Uterus (tissue), 4 donors: ENCODE measurements around the gene PRKACA. TPM values are rescaled to one million over a fixed set of nuclear protein-coding genes. Genes with fewer than 3 reads are reported as not detected.
A peak's percentile ranks its signal among the peaks of the same experiment; 100 is the strongest.

Source experiments
- DNase-seq, 2 donors: peaks; one replicate each; pipeline ENCODE4 v3.0.0-alpha.2; 2019 to 2020
- H3K27ac ChIP-seq, 2 donors: fragments of 200-600 bp; sonication (generic); 1 replicate in 1 of 2; 2 replicates in 1 of 2; pipeline ENCODE4 v1.5.1; 2016 to 2018
- H3K27me3 ChIP-seq, 2 donors: fragments of 200-600 bp; sonication (generic); one replicate each; pipeline ENCODE4 v1.5.1; 2018 to 2019; ENCODE audit warnings: control low read depth in 1 of 2
- H3K36me3 ChIP-seq, 2 donors: fragments of 200-600 bp; sonication (generic); one replicate each; pipeline ENCODE4 v1.5.1; 2019; ENCODE audit warnings: control low read depth in 1 of 2
- H3K4me1 ChIP-seq, 2 donors: fragments of 200-600 bp; sonication (generic); one replicate each; pipeline ENCODE4 v1.5.1; 2018 to 2019; ENCODE audit warnings: control low read depth in 1 of 2
- H3K4me3 ChIP-seq, 2 donors: fragments of 200-600 bp; sonication (generic); 1 replicate in 1 of 2; 2 replicates in 1 of 2; pipeline ENCODE4 v1.5.1; 2018 to 2019; ENCODE audit warnings: mild to moderate bottlenecking in 1 of 2
- H3K9me3 ChIP-seq, 2 donors: fragments of 200-600 bp; sonication (generic); one replicate each; pipeline ENCODE4 v1.5.1; 2019; ENCODE audit warnings: control low read depth in 1 of 2
- POLR2A ChIP-seq, 2 donors: fragments of 450-650 bp; IDR thresholded peaks; one replicate each; pipeline ENCODE4 v1.6.1; 2016; ENCODE audit warnings: antibody characterized with exemption in 2 of 2, mild to moderate bottlenecking in 1 of 2, moderate library complexity in 1 of 2
- intact Hi-C: fragments of 100-400 bp; cut with DNase I; formaldehyde crosslinking; loops from one replicate; pipeline ENCODE4 v1.15.1; 2023; ENCODE audit warnings: low total_unique reads
- total RNA-seq, 4 donors: library from RNA; depleted of rRNA in 3 of 4; stranded (reverse); fragments of >200 nt in 3 of 4; gene quantifications; one replicate each; pipeline versions ENCODE4 v1.1.0 to v1.2.4, GENCODE V29; 2014 to 2023
- TF ChIP-seq, protein P1 (sequence below), 4 experiments: fragments of 200-600 bp in 2 of 4; fragments of 450-650 bp in 2 of 4; sonication (generic) in 2 of 4; IDR thresholded peaks; one replicate each; pipeline ENCODE4 v1.5.1; 2016 to 2019; ENCODE audit warnings: antibody characterized with exemption in 4 of 4, mild to moderate bottlenecking in 2 of 4, moderate library complexity in 1 of 4
- donor health status: DM: yes; HTN: yes; CAD: no.

Gene PRKACA
- total RNA-seq, 4 donors from 2014 or later = 4.9 to 135 (median 74.2) TPM

DNA sequence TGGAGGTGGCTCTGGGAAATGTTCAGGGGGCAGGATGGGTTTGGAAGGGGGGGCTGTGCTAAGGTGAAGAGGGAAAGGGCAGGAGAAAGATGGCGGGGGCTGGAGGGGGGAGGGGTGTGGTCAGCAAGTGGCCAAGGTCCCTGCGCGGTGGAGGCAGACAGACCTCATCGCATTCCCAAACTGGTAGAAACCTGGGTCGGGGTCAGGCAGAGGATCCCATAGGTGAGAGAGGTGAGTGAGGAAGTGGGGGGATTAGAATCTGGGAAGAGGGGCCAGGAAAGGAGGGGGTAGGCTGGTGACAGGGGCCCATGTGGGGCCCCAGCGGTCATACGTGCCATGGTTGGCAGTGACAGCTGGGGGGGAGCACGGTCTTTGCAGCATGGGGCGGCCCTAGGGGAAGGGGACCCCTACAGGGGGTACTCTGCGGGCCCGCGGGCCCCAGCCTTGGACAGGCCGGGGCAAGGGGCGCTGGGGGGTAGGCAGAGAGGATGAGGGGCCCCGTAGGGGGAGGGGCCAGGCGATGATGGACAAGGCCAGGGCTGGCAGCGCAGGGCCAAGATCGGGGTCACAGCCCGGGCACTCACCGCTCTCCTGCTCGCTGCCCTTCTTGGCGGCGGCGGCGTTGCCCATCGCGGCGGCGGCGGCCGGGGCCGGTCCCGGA, 514 bp downstream of the PRKACA start:
- Histone ChIP-seq H3K27me3 (no peaks in the 10 kb centered on the region), H3K27ac (peak overlapping the region; percentile 83 to 90), H3K36me3 (no peaks in the 10 kb centered on the region), H3K4me3 (peak overlapping the region; percentile 98), H3K4me1 (peaks cover 11 to 34% of the 10 kb centered on the region in 2 donors), H3K9me3 (no peaks in the 10 kb centered on the region)
- intact Hi-C loops = no loop called here
- TF ChIP-seq, protein P1, sequence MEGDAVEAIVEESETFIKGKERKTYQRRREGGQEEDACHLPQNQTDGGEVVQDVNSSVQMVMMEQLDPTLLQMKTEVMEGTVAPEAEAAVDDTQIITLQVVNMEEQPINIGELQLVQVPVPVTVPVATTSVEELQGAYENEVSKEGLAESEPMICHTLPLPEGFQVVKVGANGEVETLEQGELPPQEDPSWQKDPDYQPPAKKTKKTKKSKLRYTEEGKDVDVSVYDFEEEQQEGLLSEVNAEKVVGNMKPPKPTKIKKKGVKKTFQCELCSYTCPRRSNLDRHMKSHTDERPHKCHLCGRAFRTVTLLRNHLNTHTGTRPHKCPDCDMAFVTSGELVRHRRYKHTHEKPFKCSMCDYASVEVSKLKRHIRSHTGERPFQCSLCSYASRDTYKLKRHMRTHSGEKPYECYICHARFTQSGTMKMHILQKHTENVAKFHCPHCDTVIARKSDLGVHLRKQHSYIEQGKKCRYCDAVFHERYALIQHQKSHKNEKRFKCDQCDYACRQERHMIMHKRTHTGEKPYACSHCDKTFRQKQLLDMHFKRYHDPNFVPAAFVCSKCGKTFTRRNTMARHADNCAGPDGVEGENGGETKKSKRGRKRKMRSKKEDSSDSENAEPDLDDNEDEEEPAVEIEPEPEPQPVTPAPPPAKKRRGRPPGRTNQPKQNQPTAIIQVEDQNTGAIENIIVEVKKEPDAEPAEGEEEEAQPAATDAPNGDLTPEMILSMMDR (IDR thresholded peaks at IDR 0.05) = no peak
- no peak for TF ChIP-seq POLR2A (IDR thresholded peaks at IDR 0.05)
- peak; percentile 50 to 61 for DNase-seq

- Histone ChIP-seq H3K27me3 (no peaks in the 10 kb centered on the region), H3K36me3 (no peaks in the 10 kb centered on the region), H3K27ac (peak overlapping the region; percentile 83 to 90), H3K4me1 (peaks cover 11 to 39% of the 10 kb centered on the region in 2 donors), H3K9me3 (no peaks in the 10 kb centered on the region), H3K4me3 (peak overlapping the region; percentile 98)
- intact Hi-C loops = no loop called here
- DNase-seq = no peak
- TF ChIP-seq, protein P1 (IDR thresholded peaks at IDR 0.05) = no peak
These were observed 1.0 kb downstream of the PRKACA start for GRCh38 chr19:14116525-14116917.

GRCh38 chr19:14115756-14116155, 1.8 kb downstream of the PRKACA start:
- H3K9me3 ChIP-seq = no peaks in the 10 kb centered on the region
- intact Hi-C loops = no loop called here
- H3K27ac ChIP-seq = peak overlapping the region; percentile 83 to 90
- peak overlapping the region in 1 of 2 donors; percentile 98 for H3K4me3 ChIP-seq
- no peak for DNase-seq
- no peaks in the 10 kb centered on the region for H3K36me3 ChIP-seq
- H3K27me3 ChIP-seq = no peaks in the 10 kb centered on the region
- peaks cover 11 to 39% of the 10 kb centered on the region in 2 donors for H3K4me1 ChIP-seq
- no peak for TF ChIP-seq POLR2A (IDR thresholded peaks at IDR 0.05)
- TF ChIP-seq, protein P1 (IDR thresholded peaks at IDR 0.05) = no peak

DNA sequence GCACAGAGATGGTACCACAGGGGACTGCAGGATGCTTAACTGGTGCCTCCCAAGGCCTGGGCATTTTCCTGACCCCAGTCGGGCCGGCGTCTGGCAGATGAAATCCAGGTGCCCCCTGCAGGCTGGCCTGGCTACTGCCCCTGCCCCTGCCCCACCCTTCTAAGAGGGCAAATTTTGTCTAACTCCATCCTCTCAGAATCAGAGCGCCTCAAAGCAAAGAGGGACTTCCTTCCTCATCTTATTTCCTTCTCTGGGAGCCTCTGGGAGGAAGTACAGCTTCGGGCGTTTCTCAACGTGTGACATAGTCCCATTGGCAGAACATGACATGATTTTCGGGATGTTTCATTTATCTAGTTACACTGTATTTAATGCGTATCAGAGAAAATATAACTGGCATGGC, 2.7 kb downstream of the PRKACA start:
- TF ChIP-seq, protein P1 (IDR thresholded peaks at IDR 0.05) = peak in 3 of 4 experiments; percentile 16 to 30 (median 26)
- TF ChIP-seq POLR2A (IDR thresholded peaks at IDR 0.05) = no peak
- H3K4me1 ChIP-seq = peaks cover 11 to 39% of the 10 kb centered on the region in 2 donors
- intact Hi-C loops = no loop called here
- no peaks in the 10 kb centered on the region for H3K27me3 ChIP-seq
- peak overlapping the region; percentile 81 to 90 for H3K27ac ChIP-seq
- H3K36me3 ChIP-seq = no peaks in the 10 kb centered on the region
- H3K4me3 ChIP-seq = no peak overlapping the region
- DNase-seq = no peak
- no peaks in the 10 kb centered on the region for H3K9me3 ChIP-seq

DNA sequence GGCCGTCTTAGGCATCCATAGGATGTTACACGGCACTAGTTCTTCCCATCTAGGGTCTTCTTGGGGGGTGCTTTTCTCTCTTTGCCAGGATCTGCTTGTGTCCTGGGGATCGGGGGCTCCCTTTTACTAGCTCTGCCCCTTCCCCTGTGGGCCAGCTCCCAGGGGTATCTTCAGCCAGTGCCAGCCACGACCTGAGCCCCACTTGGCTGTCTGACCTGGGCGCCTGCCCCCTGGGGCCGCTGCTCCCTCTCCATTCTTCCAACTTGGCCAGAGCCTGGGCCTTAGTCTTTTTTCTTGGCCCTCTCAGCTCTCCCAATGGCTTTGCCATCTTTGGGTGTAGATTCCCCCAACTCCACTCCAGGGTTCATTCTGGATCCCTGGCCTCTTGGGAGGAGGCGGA, 3.1 kb downstream of the PRKACA start:
- Histone ChIP-seq H3K9me3 (no peaks in the 10 kb centered on the region), H3K4me1 (peaks cover 11 to 37% of the 10 kb centered on the region in 2 donors)
- intact Hi-C loops = no loop called here

More for the DNA sequence above, 3.1 kb downstream of the PRKACA start:
- DNase-seq = no peak
- Histone ChIP-seq H3K27ac (peak overlapping the region; percentile 81 to 90), H3K36me3 (no peaks in the 10 kb centered on the region), H3K27me3 (no peaks in the 10 kb centered on the region), H3K4me3 (no peak overlapping the region)
- no peak for TF ChIP-seq POLR2A (IDR thresholded peaks at IDR 0.05)
- TF ChIP-seq, protein P1 (IDR thresholded peaks at IDR 0.05) = no peak
